IPS-18a (cell line): ENCODE results near the gene ADCY1.

Source experiments
- H3K27ac ChIP-seq: one replicate; pipeline ENCODE4 v1.5.1; 2013; ENCODE audit warnings: low read length
- H3K27me3 ChIP-seq: one replicate; pipeline ENCODE4 v1.6.1; 2013; ENCODE audit warnings: mild to moderate bottlenecking, low read length; ENCODE audit not compliant: control insufficient read depth, insufficient read depth
- H3K36me3 ChIP-seq: one replicate; pipeline ENCODE4 v1.6.1; 2013; ENCODE audit warnings: low read depth, low read length; ENCODE audit not compliant: control insufficient read depth
- H3K4me1 ChIP-seq: one replicate; pipeline ENCODE4 v1.6.1; 2013; ENCODE audit warnings: low read depth, low read length; ENCODE audit not compliant: control insufficient read depth
- H3K4me3 ChIP-seq: one replicate; pipeline ENCODE4 v1.5.1; 2013; ENCODE audit warnings: low read length
- H3K9ac ChIP-seq: one replicate; pipeline ENCODE4 v1.6.1; 2013; ENCODE audit warnings: mild to moderate bottlenecking, low read length, moderate library complexity
- H3K9me3 ChIP-seq: one replicate; pipeline ENCODE4 v1.6.1; 2013; ENCODE audit warnings: low read depth, low read length; ENCODE audit not compliant: control insufficient read depth

The ADCY1 gene

DNA sequence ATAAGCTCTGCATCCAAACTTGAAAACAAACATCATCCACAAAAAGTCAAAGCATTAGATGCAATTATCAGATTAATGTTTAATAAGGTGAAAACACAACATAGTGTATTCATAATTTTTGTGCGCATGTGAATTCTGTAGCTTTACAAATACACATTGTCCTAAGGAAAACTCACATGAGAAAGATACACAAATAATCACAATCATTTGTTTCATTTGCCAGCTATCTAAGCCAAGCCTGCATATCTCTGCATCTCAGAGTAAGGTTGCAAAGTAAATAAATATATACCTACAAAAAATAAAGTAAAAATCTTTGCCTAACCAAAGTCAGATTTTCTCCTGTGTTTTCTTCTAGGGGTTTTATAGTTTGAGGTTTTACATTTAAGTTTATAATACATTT lies 57.4 kb downstream of the ADCY1 start:
- no peaks in the 10 kb centered on the region for H3K9me3 ChIP-seq
- no peak overlapping the region for H3K9ac ChIP-seq
- H3K4me1 ChIP-seq = no peaks in the 10 kb centered on the region
- no peak overlapping the region for H3K4me3 ChIP-seq
- H3K27ac ChIP-seq = no peak overlapping the region
- H3K27me3 ChIP-seq = no peaks in the 10 kb centered on the region
- H3K36me3 ChIP-seq = no peaks in the 10 kb centered on the region

DNA sequence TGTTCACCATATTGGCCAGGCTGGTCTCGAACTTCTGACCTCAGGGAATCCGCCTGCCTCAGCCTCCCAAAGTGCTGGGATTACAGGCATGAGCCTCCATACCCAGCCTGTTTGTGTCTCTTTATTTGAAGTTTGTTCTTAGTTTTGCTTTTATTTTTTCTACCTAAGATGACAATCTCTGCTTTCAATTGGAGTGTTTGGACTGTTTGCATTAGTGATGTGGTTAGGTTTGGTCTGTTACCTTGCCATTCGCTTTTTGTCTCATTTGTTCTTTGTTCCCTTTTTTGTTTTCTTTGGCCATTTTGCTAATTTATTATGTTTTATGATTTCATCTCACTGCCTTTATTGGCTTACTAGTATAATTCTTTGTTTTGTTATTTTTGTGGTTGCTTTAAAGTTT lies 62.6 kb downstream of the ADCY1 start:
- Histone ChIP-seq H3K27ac (no peak overlapping the region), H3K27me3 (no peaks in the 10 kb centered on the region), H3K36me3 (no peaks in the 10 kb centered on the region)

GRCh38 chr7:45638916-45639315 lies 64.7 kb downstream of the ADCY1 start:
- Histone ChIP-seq H3K4me3 (no peak overlapping the region), H3K9me3 (no peaks in the 10 kb centered on the region), H3K4me1 (peaks cover 8% of the 10 kb centered on the region), H3K36me3 (no peaks in the 10 kb centered on the region), H3K27me3 (no peaks in the 10 kb centered on the region), H3K9ac (no peak overlapping the region), H3K27ac (no peak overlapping the region)

More for the DNA sequence above, 62.6 kb downstream of the ADCY1 start:
- H3K9me3 ChIP-seq = no peaks in the 10 kb centered on the region
- peaks cover 3% of the 10 kb centered on the region for H3K4me1 ChIP-seq
- H3K4me3 ChIP-seq = no peak overlapping the region
- H3K9ac ChIP-seq = no peak overlapping the region

DNA sequence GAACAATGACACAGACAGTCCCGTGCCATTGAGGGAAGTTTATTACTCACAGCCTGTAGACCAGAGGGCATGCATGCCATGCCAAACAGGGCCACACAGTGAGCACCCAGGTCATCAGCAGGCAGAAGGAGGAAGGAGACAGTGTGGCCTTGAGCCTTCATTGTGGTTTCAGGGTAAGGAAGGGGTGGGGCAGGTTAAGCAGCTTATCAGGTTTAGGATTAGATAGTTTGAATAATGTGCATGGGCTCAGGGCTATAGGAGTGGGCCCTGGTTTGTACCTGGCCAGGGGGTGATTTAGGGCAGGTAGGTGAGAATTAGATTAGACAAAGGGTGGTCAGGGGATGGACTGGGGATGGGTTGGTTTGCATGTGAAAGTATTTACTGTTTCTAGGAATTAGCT lies 67.9 kb downstream of the ADCY1 start:
- Histone ChIP-seq H3K4me1 (peaks cover 8% of the 10 kb centered on the region), H3K27ac (no peak overlapping the region), H3K36me3 (no peaks in the 10 kb centered on the region), H3K4me3 (no peak overlapping the region), H3K9ac (no peak overlapping the region), H3K27me3 (no peaks in the 10 kb centered on the region), H3K9me3 (no peaks in the 10 kb centered on the region)

GRCh38 chr7:45643630-45644029 lies 69.5 kb downstream of the ADCY1 start:
- Histone ChIP-seq H3K27me3 (no peaks in the 10 kb centered on the region), H3K4me3 (no peak overlapping the region), H3K9me3 (no peaks in the 10 kb centered on the region), H3K4me1 (peaks cover 8% of the 10 kb centered on the region), H3K36me3 (no peaks in the 10 kb centered on the region), H3K27ac (no peak overlapping the region), H3K9ac (no peak overlapping the region)

- no peak overlapping the region for H3K4me3 ChIP-seq
- no peaks in the 10 kb centered on the region for H3K27me3 ChIP-seq
- H3K36me3 ChIP-seq = no peaks in the 10 kb centered on the region
- no peak overlapping the region for H3K27ac ChIP-seq
- H3K4me1 ChIP-seq = peaks cover 8% of the 10 kb centered on the region
- no peaks in the 10 kb centered on the region for H3K9me3 ChIP-seq
- H3K9ac ChIP-seq = no peak overlapping the region
These were observed 70.1 kb downstream of the ADCY1 start for GRCh38 chr7:45644237-45644636.

DNA sequence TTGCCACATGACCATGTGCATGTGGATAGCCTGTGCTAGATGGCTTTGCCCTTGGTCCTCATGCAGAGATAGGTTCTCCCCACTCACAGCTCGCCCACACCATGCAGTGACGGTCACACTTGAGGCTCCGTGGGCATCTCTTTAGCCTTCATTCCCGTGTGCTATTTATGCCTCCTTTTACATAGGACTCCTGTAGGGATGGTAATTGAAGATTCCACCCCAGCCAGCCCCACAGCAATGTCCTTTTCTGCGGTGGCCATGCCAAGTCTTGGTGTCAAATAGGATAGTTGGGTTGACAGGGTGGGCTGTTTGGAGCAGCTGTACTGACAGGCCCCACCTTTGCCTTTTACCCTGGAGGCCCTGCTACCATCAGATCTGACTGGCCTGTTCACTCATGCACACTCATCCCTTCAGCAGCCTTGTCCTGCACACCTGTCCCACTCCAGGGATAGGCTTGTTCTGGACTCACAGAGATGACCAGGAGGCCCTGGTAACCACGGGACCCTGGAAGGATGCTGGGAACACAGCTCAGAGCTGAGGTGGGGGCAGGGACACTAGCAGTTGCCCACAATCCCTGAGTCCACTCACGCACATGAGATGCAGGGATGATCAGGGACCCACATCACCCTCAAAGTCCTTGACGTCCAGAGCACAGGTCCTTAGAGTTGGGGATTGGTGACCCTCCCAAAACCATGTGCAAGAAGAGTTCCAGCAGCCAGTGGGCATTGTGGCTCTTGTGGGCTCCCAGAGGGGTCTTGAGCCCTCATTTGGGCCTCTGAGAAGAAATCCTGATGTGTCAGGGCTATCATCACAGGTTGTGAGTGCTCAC lies 71.2 kb downstream of the ADCY1 start:
- Histone ChIP-seq H3K9ac (no peak overlapping the region), H3K36me3 (no peaks in the 10 kb centered on the region), H3K4me3 (no peak overlapping the region), H3K27ac (no peak overlapping the region), H3K4me1 (peaks cover 8% of the 10 kb centered on the region), H3K27me3 (no peaks in the 10 kb centered on the region), H3K9me3 (no peaks in the 10 kb centered on the region)

- H3K4me1 ChIP-seq = peaks cover 5% of the 10 kb centered on the region
- H3K9me3 ChIP-seq = no peaks in the 10 kb centered on the region
- no peaks in the 10 kb centered on the region for H3K27me3 ChIP-seq
- H3K4me3 ChIP-seq = no peak overlapping the region
- no peak overlapping the region for H3K27ac ChIP-seq
- no peaks in the 10 kb centered on the region for H3K36me3 ChIP-seq
- no peak overlapping the region for H3K9ac ChIP-seq
These were observed 72.1 kb downstream of the ADCY1 start for GRCh38 chr7:45646207-45646821.

DNA sequence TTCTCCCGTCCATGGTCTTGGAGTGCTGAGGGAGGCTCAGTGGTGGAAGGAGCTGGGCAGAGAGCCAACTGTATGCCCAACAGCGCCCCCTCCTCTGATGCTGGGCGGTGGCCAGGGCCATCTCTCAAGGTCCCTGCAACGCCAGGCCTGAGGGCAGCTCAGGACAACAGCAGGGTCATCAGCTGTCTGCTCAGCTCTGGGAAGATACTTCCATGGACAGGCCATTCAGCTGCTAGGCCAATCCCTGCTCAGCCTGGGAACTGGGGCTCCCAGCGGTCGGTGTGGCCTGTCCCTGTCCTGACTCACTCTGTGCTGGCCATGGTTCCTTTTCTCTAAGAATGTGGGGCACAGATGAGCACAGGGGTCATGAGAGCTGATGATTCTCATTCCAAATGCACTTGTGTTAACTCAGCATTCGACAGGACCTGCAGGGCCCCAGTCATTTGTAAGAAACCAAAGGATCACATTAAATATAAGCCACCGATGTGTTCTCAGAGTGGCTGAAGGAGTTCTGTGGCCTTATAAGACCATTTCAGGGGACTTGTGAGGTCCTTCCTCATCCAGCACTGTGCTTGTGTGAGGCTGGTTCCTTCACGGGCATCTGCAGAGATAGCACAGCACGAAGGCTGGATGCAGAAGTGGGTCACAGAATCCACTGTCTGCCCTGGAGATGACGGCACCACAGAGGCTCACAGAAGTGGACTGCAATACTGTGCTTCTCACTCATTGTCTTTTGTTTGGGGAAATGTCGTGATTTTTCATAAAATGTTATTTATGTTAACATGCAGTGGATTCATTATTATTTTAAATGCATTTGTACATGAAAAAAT lies 73.0 kb downstream of the ADCY1 start:
- Histone ChIP-seq H3K27ac (no peak overlapping the region), H3K9me3 (no peaks in the 10 kb centered on the region)

GRCh38 chr7:45647967-45648670 lies 74.0 kb downstream of the ADCY1 start:
- no peaks in the 10 kb centered on the region for H3K36me3 ChIP-seq
- no peak overlapping the region for H3K4me3 ChIP-seq
- no peak overlapping the region for H3K27ac ChIP-seq

More for the DNA sequence above, 73.0 kb downstream of the ADCY1 start:
- H3K9ac ChIP-seq = no peak overlapping the region
- H3K36me3 ChIP-seq = no peaks in the 10 kb centered on the region
- no peak overlapping the region for H3K4me3 ChIP-seq
- H3K27me3 ChIP-seq = no peaks in the 10 kb centered on the region
- peaks cover under 1% of the 10 kb centered on the region for H3K4me1 ChIP-seq

DNA sequence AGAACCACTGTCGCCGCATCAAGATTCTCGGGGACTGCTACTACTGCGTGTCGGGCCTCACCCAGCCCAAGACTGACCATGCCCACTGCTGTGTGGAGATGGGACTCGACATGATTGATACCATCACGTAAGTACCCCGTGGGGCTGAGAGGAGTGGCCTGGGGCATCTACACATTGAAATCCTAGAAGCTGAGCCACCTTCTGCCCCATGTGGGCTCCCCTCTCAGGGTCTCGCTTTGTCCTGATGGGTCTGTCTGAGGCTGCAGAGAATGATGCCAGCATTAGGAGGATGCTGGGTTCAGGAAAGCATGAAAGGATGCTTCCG lies 74.5 kb downstream of the ADCY1 start:
- no peaks in the 10 kb centered on the region for H3K36me3 ChIP-seq
- H3K27ac ChIP-seq = no peak overlapping the region
- H3K9ac ChIP-seq = no peak overlapping the region
- no peaks in the 10 kb centered on the region for H3K4me1 ChIP-seq
- no peaks in the 10 kb centered on the region for H3K9me3 ChIP-seq
- no peak overlapping the region for H3K4me3 ChIP-seq
- no peaks in the 10 kb centered on the region for H3K27me3 ChIP-seq

More at GRCh38 chr7:45647967-45648670, 74.0 kb downstream of the ADCY1 start:
- Histone ChIP-seq H3K9me3 (no peaks in the 10 kb centered on the region), H3K4me1 (no peaks in the 10 kb centered on the region), H3K27me3 (no peaks in the 10 kb centered on the region), H3K9ac (no peak overlapping the region)
